ENCODE measurements around the gene NPVF.
A peak's percentile ranks its signal among the peaks of the same experiment; 100 is the strongest.

Gene NPVF

DNA sequence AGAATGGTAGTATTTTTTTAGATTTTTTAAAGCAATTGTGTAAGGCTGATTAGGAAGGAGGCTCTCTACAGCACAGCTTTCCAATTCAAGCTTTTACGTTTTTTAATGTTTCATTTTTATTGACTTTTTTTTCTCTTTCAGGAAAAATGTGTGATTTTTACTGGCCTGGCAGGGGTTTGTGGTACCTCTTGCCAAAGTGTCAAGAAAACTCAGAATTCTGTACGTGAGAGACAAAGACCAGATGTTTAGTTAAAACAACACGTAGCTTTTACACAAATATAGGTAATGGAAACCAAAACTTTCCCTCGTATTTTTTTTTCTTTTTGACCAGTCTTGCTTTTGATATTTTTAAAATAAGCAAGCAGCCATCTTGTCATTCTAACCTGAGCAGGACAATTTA, 6.0 kb upstream of the NPVF start:
- DNase-seq (ENCODE audit: low read depth) = no peak

DNA sequence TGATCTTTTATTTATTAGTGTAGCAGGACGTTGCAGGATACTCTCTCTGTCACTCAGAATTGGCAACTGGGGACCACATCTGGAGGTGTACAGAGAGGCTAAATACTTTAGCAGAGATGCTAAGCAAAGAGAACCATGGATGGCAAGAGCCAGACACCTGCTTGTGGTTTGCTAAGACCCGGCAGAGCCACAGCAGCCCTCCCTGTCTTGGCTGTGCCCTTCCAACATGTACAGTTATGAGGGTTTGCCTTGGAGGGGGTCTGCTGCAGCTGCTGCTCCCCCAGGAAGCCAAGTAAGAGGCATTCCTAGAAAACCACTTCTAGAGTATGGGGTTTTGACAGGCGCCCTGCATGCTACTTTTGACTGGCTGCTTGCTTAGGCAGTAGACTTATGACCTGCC, 5.1 kb downstream of the NPVF start:
- no peak for DNase-seq (ENCODE audit: low read depth)

DNA sequence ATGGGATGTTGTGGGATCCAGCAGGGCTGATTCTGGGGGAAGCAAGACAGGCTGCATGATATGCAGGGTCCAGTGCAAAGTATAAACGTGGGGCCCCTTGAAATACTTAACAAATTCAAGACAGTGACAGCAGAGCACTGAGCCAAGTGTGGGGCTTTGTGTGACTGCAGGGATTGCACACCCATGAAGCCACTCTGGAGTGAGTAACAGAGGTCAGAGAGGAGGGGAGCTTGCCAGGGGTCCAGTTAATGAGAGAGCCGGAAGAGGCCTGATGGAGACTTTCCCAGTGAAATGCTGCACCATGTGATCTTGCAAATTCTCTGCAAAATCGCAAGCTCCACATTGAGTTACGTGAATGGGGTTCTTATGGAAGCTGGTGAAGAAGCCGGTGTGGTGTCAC, 5.6 kb downstream of the NPVF start:
- no peak for DNase-seq (ENCODE audit: low read depth)

- DNase-seq (ENCODE audit: low read depth) = no peak
These were observed 7.3 kb downstream of the NPVF start for GRCh38 chr7:25221009-25221408.

GRCh38 chr7:25218191-25218590, 10.1 kb downstream of the NPVF start:
- DNase-seq (ENCODE audit: low read depth) = no peak

DNA sequence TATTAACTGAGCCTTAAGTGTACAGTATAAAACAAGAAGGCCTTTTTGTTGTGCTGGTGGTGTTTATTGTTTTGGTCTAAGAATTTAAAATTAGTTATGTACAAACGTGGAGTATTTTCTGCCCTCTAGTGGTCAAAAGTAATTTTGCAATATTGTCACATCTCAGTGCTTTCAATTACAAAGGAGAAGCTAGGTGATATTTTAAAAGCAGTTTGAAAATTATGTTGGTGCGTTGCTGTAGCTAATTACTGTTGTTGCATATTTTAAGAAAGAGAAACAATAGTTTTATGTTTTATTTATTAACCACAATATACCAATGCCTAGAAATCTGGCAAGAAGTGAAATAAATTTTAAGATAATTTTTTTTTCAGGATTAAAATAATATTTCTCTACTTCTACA, 11.4 kb downstream of the NPVF start:
- DNase-seq (ENCODE audit: low read depth) = no peak

GRCh38 chr7:25215694-25216335, 12.5 kb downstream of the NPVF start:
- DNase-seq (ENCODE audit: low read depth) = no peak

DNA sequence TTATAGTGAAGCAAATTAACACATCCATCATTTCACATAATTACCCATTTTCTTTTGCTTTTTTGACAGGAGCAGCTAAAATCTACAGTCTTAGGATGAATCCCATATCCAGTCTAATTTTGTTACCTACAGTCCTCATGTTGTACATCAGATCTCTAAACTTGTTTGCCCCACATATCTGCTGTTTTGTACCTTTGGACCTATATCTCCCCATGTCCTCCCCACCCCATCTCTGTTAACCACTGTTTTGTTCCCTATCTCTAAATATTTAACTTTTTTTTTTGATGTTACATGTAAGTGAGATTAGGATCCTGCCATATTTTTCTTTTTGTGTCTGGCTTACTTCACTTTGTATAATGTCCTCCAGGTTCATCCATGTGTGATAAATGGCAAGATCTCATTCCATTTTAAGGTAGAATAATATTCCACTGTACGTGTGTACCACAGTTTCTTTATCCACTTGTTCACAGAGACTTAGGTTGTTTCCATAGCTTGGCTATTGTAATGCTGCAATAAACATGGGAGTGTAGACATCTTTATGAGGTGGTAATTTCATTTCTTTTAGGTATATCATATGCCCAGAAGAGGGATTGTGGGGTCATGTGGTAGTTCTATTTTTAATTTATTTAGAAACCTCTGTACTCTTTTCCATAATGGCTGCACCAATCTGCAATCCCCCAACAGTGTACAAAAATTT, 19.6 kb downstream of the NPVF start:
- DNase-seq (ENCODE audit: low read depth) = no peak

- no peak for DNase-seq (ENCODE audit: low read depth)
These were observed 20.4 kb downstream of the NPVF start for GRCh38 chr7:25207887-25208286.

- DNase-seq (ENCODE audit: low read depth) = no peak
These were observed 21.5 kb downstream of the NPVF start for GRCh38 chr7:25206765-25207164.

- no peak for DNase-seq (ENCODE audit: low read depth)
These were observed 32.0 kb downstream of the NPVF start for GRCh38 chr7:25196132-25196896.

DNA sequence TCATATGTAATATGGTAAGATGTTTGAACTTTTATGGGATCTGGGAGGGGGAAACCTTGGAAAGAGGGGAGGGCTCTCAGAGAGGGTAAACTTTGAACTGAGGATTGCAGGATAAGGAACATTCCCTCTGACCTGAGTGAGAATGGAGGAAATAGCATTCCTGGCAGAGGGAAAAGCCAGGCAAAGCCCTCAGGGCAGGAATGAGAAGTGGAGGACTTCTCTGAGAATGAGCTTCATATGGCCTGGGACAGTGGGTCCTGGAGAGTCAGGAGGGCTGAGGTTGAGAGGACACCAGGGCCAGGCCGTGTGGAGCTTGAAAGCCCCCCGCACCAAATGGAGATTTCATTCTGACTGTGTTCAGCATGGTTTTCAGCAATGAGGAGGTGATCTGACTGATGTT, 34.2 kb downstream of the NPVF start:
- no peak for DNase-seq (ENCODE audit: low read depth)

DNA sequence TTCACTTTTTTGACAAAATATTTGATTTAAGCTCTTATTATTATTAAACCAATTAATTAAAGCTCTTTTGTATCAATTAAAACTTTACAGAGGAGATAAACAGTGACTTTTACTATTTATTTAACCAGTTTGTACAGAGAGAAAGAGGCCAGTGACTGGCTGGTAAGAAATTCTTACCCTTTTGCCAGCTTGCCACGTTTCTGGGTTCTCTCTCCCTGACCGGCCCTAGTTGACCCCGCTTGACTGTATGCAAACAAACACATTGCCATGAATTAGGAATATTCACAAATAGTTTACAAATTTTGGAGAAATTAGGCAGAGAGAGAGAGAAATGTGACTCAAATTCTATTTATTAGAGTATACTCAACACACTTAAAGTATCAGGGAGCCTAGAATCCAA, 36.2 kb downstream of the NPVF start:
- no peak for DNase-seq (ENCODE audit: low read depth)

DNA sequence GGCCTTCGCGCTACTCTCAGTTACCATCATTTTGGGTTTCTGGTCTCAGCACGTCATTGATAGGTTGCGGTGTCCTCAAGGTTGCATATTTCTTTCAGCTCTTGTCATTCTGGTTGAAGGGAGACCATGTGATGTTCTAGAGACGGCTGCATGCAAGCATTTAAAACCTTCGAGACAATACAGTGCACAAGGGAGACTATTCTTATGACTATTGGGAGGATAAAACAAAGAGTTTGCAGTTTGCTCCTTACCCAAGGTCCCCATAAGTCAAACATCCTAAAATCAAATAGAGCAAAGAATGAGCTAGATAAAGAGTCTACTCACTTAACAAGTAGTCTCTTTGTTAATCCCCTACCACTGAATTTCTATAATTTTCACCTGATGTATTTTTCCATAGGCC, 39.1 kb downstream of the NPVF start:
- DNase-seq (ENCODE audit: low read depth) = no peak

- no peak for DNase-seq (ENCODE audit: low read depth)
These were observed 40.4 kb downstream of the NPVF start for GRCh38 chr7:25187932-25188331.

DNA sequence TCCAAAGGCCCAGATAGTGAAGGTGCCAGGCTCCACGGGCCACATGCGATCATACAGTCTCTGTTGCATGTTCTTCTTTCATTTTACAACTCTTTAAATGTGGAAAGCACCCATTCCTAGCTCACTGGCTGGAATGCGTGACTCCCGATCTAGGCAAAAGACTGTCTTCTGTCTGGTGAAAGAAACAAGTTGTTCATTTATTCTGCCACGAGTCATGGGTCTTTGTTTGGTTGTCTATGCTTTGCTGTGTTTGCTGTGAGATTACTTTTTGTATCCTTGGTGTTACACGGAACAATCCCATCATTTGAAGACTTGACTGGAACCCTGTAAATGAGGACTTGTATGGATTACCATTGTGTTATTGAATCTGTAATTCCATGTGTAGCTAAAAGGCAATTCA, 41.9 kb downstream of the NPVF start:
- DNase-seq (ENCODE audit: low read depth) = no peak

GRCh38 chr7:25181532-25181931, 46.8 kb downstream of the NPVF start:
- DNase-seq (ENCODE audit: low read depth) = no peak

DNA sequence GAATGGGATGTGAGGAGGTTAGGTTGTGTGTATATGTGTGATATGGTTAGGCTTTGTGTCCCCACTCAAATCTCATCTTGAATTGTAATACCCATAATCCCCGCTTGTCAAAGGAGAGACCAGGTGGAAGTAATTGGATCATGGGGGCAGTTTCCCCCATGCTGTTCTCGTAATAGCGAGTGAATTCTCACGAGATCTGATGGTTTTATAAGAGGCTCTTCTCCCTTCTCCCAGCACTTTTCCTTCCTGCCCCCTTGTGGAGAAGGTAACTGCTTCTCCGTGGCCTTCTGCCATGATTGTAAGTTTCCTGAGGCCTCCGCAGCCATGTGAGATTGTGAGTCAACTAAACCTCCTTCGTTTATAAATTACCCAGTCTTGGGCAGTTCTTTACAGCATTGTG, 47.3 kb downstream of the NPVF start:
- no peak for DNase-seq (ENCODE audit: low read depth)

DNA sequence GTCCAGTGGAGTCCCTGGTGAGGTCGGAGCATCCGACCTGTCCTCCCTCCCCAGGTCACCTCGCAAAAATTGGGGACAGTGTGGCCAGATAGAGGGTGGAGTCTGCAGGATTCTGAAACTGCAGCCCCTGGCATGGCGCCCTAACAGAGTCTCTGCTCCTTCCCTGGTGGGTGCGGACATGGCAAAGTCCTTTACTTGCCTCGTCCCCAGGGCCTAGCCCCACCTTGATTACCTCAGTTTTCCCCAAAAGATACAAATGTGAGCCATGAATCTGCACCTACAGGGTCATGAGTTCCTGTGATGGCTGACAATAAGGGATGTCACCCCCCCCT, 47.7 kb downstream of the NPVF start:
- DNase-seq (ENCODE audit: low read depth) = no peak

DNA sequence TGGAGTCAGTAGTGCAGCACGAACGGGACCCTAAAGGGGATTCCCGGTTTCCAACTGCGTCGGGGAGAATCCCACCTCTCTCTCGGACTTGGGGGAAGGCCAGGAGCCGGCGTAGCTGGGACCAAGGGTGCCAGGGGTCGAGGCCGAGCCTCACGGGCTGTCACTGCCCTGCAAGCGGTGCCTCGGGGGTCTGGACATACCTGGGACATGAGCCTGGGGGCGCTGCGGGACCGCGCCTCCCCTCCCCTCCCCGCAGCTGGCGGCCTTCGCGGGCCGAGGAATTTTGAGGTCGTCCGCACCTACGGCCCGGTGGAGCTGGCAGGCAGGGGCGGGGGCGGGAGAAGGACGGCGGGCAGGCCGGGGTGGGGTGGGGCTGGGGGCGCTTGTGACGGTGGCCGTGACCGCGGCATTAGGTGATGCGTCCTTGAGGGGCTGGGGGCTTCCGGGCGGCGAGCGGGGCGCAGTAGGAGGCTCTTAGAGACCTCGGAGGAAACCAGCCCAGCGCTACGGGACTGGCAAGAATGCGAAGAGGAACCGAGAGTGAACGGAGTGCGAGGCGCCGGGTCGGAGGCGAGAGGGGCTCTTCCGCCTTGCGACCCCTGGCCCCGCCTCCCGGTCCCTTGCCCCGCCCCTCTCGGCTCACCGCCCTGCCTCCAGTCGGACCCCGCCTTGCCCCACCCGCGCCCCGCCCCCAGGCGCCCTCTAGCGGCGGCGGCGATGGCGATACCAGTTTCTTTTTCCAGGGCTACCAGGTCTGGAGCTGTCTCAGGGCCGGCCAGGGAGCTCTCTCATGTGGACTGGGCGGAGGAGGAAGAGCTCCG, 48.3 kb downstream of the NPVF start:
- DNase-seq (ENCODE audit: low read depth) = peak; percentile 93

DNA sequence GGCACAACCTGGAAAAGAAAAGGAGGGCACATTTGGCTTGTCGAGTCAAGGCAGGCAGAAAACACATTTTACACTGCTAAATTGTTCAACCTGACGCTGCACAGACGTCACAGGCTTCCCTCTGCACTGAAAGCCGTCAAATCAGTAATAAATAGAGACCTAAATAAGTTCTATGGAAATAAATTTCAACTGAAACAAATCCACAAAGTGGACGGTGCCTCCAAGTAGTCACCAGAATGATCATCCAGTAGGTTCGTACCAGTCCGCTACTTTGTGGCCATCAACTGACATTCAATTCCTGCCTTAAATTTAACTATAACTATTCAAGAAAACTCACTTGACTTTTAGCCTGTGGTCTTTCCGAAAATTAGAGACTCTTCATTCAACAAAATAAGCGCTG, 49.0 kb downstream of the NPVF start:
- no peak for DNase-seq (ENCODE audit: low read depth)
